Gastrocnemius medialis (tissue), 4 donors: Measurements from ENCODE around the gene FDX1.

Experiments used
- CTCF ChIP-seq, 5 experiments: fragments of 450-650 bp in 3 of 5; fragments of 200-600 bp in 2 of 5; sonication (generic) in 2 of 5; IDR thresholded peaks in 4 of 5; conservative IDR thresholded peaks in 1 of 5; 1 replicate in 4 of 5; 2 replicates in 1 of 5; pipeline ENCODE4 v1.5.1; 2016 to 2019; ENCODE audit warnings: antibody characterized with exemption in 5 of 5, mild to moderate bottlenecking in 3 of 5, moderate library complexity in 3 of 5
- POLR2A ChIP-seq, 2 donors: fragments of 450-650 bp; IDR thresholded peaks; one replicate each; pipeline ENCODE4 v1.6.1; 2017; ENCODE audit warnings: antibody characterized with exemption in 2 of 2, mild to moderate bottlenecking in 2 of 2, moderate library complexity in 2 of 2

- TF ChIP-seq CTCF (IDR thresholded peaks at IDR 0.05 in 4 of 5, conservative IDR thresholded peaks at IDR 0.05 in 1 of 5): no peak
- TF ChIP-seq POLR2A (IDR thresholded peaks at IDR 0.05): no peak
Observed at GRCh38 chr11:110468121-110468520, 38.4 kb downstream of the FDX1 start.
